Measurements from ENCODE around the gene GPR15LG. TPM values are rescaled to one million over a fixed set of nuclear protein-coding genes. Genes with fewer than 3 reads are reported as not detected.
A peak's percentile ranks its signal among the peaks of the same experiment; 100 is the strongest.

Gene GPR15LG
- polyA plus RNA-seq, 3 donors = 0.17 to 0.53 (median 0.40) TPM

- DNase-seq (ENCODE audit: extremely low read depth in 1 of 11, low read depth in 9 of 11, low spot score in 4 of 11) = peak in 4 of 11 donors; percentile 6 to 19 (median 12)
Measured at GRCh38 chr10:84205049-84205852, 31.6 kb downstream of the GPR15LG start.

DNA sequence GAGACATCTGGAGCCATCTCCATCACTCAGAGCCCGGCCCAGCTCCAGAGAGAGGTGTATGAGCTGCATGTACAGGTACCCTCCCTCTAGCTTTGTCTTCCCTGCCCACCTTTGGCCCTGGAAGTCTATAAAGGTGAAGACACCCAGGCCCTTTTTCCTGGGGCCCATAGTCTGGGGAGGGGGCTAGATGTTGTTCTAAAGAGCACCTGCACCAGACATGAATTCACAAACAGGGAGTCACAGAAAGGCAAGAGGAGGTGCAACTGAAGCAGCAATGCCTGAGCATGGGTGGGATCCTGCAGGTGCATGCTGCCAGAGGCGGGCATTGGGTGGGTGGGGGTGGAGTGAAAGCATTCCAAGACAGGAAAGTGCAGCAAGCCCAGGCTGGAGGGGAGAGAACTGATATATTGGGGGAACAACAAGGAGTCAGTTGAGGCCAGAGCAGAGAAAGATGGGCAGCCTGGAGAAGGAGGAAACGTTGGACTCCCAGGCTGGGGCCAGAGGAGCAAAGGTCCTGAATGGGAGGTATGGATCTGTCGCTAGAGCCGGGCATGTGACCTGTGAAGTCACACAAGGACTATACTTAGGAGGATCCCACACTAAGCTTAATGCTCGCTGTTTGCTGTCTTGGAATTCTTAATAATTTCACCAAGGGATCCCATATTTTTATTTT, 32.4 kb downstream of the GPR15LG start:
- DNase-seq (ENCODE audit: extremely low read depth in 1 of 11, low read depth in 9 of 11, low spot score in 4 of 11) = no peak

- DNase-seq (ENCODE audit: extremely low read depth in 1 of 11, low read depth in 9 of 11, low spot score in 4 of 11) = no peak
Measured at GRCh38 chr10:84208023-84208422, 34.4 kb downstream of the GPR15LG start.

DNA sequence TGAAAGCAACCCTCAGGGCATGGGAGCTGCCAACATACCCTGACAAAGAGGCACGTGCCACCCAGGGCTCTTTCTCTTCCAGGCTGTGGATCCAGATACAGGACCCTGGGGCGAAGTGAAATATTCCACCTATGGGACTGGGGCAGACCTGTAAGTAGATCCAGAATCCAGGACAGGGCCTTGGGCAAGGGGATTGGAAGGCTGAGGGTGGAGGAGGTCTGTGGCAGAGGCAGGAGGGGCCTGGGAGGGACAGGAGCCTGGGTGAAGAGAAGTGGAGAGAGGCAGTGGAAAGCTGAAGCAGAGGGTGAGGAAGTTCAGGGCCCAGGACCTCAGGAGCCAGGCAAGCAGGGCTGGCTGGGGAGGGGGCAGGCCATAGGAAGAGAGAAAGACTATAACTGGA, 38.0 kb downstream of the GPR15LG start:
- DNase-seq (ENCODE audit: extremely low read depth in 1 of 11, low read depth in 9 of 11, low spot score in 4 of 11) = no peak

DNA sequence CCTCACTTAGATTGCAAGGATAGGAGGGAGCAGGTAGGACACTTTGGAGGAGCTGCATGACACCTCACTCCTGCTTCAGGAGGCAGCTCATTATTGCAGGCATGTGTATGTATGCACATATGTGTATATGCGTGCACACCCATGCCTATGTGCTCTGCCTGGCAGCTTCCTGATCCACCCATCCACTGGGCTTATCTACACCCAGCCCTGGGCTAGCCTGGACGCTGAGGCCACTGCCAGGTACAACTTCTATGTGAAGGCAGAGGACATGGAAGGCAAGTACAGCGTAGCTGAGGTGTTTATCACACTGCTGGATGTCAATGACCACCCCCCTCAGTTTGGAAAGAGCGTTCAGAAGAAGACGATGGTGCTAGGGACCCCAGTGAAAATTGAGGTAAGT, 38.4 kb downstream of the GPR15LG start:
- no peak for DNase-seq (ENCODE audit: extremely low read depth in 1 of 11, low read depth in 9 of 11, low spot score in 4 of 11)

- DNase-seq (ENCODE audit: extremely low read depth in 1 of 11, low read depth in 9 of 11, low spot score in 4 of 11) = no peak
Measured at GRCh38 chr10:84213076-84213475, 39.5 kb downstream of the GPR15LG start.

DNA sequence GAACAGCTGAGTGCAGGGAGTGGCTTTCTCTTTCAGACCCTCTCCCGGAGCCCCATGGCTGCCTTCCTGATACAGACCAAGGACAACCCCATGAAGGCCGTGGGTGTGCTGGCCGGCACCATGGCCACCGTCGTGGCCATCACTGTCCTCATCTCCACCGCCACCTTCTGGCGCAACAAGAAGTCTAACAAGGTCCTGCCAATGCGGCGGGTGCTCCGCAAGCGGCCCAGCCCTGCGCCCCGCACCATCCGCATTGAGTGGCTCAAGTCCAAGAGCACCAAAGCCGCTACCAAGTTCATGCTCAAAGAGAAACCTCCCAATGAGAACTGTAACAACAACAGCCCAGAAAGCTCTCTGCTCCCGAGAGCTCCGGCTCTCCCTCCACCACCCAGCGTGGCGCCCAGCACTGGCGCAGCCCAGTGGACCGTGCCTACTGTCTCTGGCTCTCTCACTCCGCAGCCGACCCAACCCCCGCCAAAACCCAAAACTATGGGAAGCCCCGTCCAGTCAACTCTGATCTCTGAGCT, 40.5 kb downstream of the GPR15LG start:
- DNase-seq (ENCODE audit: extremely low read depth in 1 of 11, low read depth in 9 of 11, low spot score in 4 of 11) = no peak

DNA sequence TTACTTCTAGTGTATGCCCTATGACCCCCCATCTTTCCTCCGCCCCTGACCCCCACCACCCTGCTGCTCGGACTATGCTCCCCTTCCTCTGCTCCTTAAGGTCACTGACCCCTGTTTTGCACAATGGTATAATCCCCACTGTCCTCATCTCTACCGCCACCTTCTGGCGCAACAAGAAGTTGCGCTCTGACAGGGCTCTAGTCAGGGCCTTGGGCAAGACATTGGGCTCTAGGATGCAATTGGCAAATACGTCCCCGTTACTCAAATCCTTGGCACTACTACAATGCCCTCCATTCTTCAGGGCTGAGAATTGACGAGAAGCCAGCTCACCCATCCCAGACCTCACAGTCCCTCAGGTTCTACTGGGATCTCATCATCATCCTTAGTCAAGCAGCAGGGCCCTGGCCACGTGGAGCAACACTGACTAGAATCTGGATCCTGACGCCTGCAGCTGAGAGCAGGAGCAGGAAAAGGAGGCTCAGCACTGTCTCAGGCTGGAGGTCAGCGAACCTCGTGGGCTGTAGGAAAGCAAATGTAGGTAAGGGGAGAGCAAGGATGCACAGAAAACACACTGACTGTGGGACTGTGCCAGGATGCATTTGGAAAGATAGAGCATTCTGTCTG, 41.1 kb downstream of the GPR15LG start:
- no peak for DNase-seq (ENCODE audit: extremely low read depth in 1 of 11, low read depth in 9 of 11, low spot score in 4 of 11)

- DNase-seq (ENCODE audit: extremely low read depth in 1 of 11, low read depth in 9 of 11, low spot score in 4 of 11) = no peak
Measured at GRCh38 chr10:84216834-84217233, 43.2 kb downstream of the GPR15LG start.

- no peak for DNase-seq (ENCODE audit: extremely low read depth in 1 of 11, low read depth in 9 of 11, low spot score in 4 of 11)
Measured at GRCh38 chr10:84217746-84218145, 44.1 kb downstream of the GPR15LG start.

GRCh38 chr10:84221916-84222315, 48.3 kb downstream of the GPR15LG start:
- DNase-seq (ENCODE audit: extremely low read depth in 1 of 11, low read depth in 9 of 11, low spot score in 4 of 11) = no peak

DNA sequence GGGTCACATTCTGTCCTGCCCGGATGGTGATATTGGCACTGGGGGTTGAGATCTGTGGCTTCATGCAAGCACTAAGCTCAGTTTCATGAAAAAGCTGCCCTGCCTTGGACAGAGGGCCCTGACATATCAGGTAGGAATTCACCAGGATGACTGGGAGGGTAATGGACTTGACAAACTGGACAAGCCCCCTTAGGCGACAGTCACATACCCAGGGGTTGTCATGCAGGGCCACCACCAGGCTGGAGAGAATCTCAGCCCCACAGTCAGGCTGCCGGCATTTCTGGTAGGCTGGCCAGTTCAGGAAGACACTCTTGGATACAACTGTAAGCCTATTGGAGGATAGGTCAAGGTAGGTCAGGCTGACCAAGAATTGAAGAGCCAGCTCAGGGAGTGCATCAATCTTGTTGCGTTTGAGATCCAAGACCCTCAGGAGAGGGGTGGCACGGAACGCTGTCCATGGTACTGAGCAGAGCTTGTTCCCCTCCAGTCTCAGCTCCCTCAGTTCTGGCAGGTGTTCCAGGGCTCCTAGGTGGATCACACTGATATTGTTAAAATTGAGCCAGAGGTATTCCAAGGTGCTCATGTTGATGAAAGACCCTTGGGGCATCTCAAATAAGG, 50.9 kb downstream of the GPR15LG start:
- DNase-seq (ENCODE audit: extremely low read depth in 1 of 11, low read depth in 9 of 11, low spot score in 4 of 11) = peak in 10 of 11 donors; percentile 5 to 46 (median 28)

- no peak for DNase-seq (ENCODE audit: extremely low read depth in 1 of 11, low read depth in 9 of 11, low spot score in 4 of 11)
Measured at GRCh38 chr10:84225427-84226173, 52.0 kb downstream of the GPR15LG start, which contains the start of gene LRIT2. Gene LRIT2, minus strand, starts transcription at chr10:84225544. Its CDS starts 24 bp downstream, at chr10:84225520.

DNA sequence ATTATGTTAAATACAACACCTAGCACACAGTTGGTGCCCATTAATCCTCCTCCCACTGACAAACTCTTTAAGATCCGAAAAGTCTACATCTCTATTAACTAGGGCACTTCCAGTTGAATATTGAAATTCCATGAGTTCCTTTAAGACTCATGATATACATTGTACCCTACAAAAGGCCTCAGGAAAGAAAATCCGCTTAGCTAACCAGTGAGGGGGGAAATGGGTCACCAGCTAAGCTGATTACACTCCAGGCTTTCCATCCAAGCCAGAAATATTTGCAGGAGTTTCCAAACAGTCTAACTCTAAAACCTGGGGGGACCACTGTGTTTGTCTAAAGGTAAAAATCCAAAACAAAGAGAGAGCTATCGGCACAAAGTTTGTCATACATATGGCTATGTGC, 53.0 kb downstream of the GPR15LG start:
- DNase-seq (ENCODE audit: extremely low read depth in 1 of 11, low read depth in 9 of 11, low spot score in 4 of 11) = no peak

DNA sequence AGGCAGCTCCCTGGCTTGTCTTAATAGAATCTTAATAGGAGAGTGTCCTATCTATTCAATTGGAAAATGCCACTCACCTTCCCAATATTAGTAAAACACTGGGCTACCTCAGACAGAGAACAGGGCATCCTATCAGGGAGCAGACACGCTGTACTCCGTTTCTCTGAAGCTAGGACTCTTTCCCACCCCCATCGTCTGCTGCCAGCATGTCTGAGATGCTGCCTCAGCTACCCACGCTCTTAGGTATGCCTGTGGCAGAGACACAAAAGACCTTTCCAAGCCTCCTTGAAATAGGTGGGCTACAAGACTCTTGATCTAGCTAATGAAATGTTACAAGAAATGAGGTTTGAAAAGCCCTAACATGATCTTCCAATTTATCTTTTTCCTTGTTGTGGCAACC, 54.2 kb downstream of the GPR15LG start:
- DNase-seq (ENCODE audit: extremely low read depth in 1 of 11, low read depth in 9 of 11, low spot score in 4 of 11) = no peak

DNA sequence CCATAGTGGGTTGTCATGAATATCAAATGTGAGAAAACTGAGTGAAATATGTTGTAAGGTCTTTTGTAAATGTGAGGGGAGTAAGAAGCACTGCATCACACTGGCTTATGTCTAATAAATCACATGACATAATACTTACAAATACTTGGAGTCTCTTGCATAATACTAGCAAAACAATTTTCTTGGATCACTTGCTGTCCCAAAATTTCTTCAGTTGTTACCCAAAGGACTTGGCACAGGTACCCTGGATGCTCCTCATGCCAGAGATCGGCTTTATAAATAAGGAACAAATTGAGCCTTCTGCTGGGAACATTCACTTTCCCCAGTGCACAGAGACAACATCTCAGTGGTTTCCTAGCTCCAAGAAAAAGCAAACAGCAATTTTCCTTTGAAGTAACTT, 56.8 kb downstream of the GPR15LG start:
- DNase-seq (ENCODE audit: extremely low read depth in 1 of 11, low read depth in 9 of 11, low spot score in 4 of 11) = no peak

DNA sequence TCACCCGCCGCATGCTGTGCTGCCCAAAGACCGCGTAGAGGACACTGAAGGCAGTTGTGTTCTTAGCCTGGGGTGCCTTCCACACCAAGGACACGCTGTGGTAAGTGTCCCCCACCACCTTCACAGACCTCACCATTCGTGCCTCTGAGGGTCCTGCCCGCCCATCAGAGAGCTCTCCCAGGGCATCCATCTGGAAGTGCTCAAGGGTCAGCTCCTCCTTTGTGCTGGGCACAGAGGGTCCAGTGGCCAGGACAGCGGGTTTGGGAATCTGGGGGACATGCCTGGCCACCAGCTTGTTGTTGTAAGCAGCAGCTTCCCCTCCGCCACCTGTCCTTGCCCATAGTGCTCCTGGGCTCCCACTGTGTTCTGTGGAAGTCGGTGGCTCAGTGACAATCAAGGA, 58.8 kb downstream of the GPR15LG start:
- DNase-seq (ENCODE audit: extremely low read depth in 1 of 11, low read depth in 9 of 11, low spot score in 4 of 11) = no peak

GRCh38 chr10:84233940-84234339, 60.3 kb downstream of the GPR15LG start:
- no peak for DNase-seq (ENCODE audit: extremely low read depth in 1 of 11, low read depth in 9 of 11, low spot score in 4 of 11)

DNA sequence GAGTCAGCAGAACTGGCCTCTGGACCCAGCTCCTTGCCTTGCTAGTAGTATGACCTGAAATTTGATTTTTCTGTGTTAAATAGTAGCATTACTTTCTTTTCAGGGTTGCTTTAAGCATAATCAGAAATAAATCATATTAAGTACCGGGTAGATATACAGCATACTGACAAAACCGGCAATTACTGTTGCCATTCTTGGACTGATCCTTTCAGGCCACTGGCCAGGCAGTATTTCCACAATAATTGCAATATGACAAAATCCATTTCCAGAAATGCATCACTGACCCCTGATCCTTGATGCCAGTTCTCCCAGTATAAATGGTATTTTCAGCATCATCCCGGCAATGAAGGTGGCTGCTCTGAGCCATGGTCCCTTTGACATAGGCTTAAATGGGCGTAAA, 60.9 kb downstream of the GPR15LG start:
- DNase-seq (ENCODE audit: extremely low read depth in 1 of 11, low read depth in 9 of 11, low spot score in 4 of 11) = no peak
